Hepatocyte (in vitro differentiated cells): Measurements from ENCODE around the gene MET. TPM values are rescaled to one million over a fixed set of nuclear protein-coding genes. Genes with fewer than 3 reads are reported as not detected.

Experiments used
- DNase-seq: peaks from one replicate; pipeline ENCODE4 v3.0.0-alpha.2; 2016; ENCODE audit warnings: low spot score
- H2AFZ ChIP-seq: fragments of 200-600 bp; sonication (generic); 2 replicates; pipeline ENCODE4 v1.6.0; 2016; ENCODE audit warnings: antibody characterized with exemption, mild to moderate bottlenecking
- H3K27ac ChIP-seq: fragments of 200-600 bp; sonication (generic); 2 replicates; pipeline ENCODE4 v1.5.1; 2016; ENCODE audit warnings: mild to moderate bottlenecking
- H3K27me3 ChIP-seq: fragments of 200-600 bp; sonication (generic); 2 replicates; pipeline ENCODE4 v1.6.1; 2016
- H3K36me3 ChIP-seq: fragments of 200-600 bp; sonication (generic); replicated peaks from 2 replicates; pipeline ENCODE4 v1.5.1; 2016; ENCODE audit warnings: low read depth; ENCODE audit not compliant: insufficient read depth
- H3K4me1 ChIP-seq: fragments of 200-600 bp; sonication (generic); 2 replicates; pipeline ENCODE4 v1.5.1; 2016; ENCODE audit warnings: mild to moderate bottlenecking, moderate library complexity; ENCODE audit not compliant: insufficient read depth
- H3K4me2 ChIP-seq: fragments of 200-600 bp; sonication (generic); 2 replicates; pipeline ENCODE4 v1.6.0; 2016
- H3K4me3 ChIP-seq: fragments of 200-600 bp; sonication (generic); 2 replicates; pipeline ENCODE4 v1.5.1; 2016; ENCODE audit warnings: mild to moderate bottlenecking
- H3K79me2 ChIP-seq: fragments of 200-600 bp; sonication (generic); 2 replicates; pipeline ENCODE4 v1.6.0; 2017; ENCODE audit warnings: mild to moderate bottlenecking
- H3K9me2 ChIP-seq: fragments of 200-600 bp; sonication (generic); replicated peaks from 2 replicates; pipeline ENCODE4 v1.6.0; 2017; ENCODE audit warnings: mild to moderate bottlenecking; ENCODE audit not compliant: insufficient read depth
- H3K9me3 ChIP-seq: fragments of 200-600 bp; sonication (generic); 2 replicates; pipeline ENCODE4 v1.5.1; 2016; ENCODE audit warnings: low read depth, mild to moderate bottlenecking
- H4K20me1 ChIP-seq: fragments of 200-600 bp; sonication (generic); 2 replicates; pipeline ENCODE4 v1.6.0; 2016; ENCODE audit warnings: mild to moderate bottlenecking; ENCODE audit not compliant: insufficient read depth, poor library complexity, severe bottlenecking
- CTCF ChIP-seq: fragments of 200-600 bp; sonication (generic); IDR thresholded peaks from 2 replicates; pipeline ENCODE4 v1.5.1; 2016; ENCODE audit warnings: antibody characterized with exemption, mild to moderate bottlenecking; ENCODE audit not compliant: poor library complexity
- EZH2 ChIP-seq: fragments of 200-600 bp; sonication (generic); IDR thresholded peaks from 2 replicates; pipeline ENCODE4 v1.6.1; 2016; ENCODE audit warnings: antibody characterized with exemption, mild to moderate bottlenecking, borderline replicate concordance
- EZH2phosphoT487 ChIP-seq: fragments of 200-600 bp; sonication (generic); IDR thresholded peaks from one replicate; pipeline ENCODE4 v1.6.1; 2018; ENCODE audit warnings: antibody characterized with exemption, mild to moderate bottlenecking, low read depth, moderate library complexity; ENCODE audit not compliant: unreplicated experiment, severe bottlenecking
- WGBS: methylation state at CpG from one replicate; pipeline ENCODE4 v1.1.6; 2016; ENCODE audit warnings: low lambda C conversion rate; ENCODE audit errors: missing lambda C conversion rate; 5-methylcytosine and 5-hydroxymethylcytosine counted together
- polyA plus RNA-seq: library from polyadenylated mRNA; unstranded; fragments of >200 nt; fragmentation: Nextera tagmentation; extraction: Ambion mirVana; gene quantifications from 2 replicates; pipeline ENCODE4 v1.2.1, GENCODE V29; 2016
- total RNA-seq: library from RNA; depleted of rRNA; stranded (reverse); fragments of >200 nt; gene quantifications from 2 replicates; pipeline ENCODE4 v1.2.3, GENCODE V29; 2014

Gene MET
- total and polyA plus RNA-seq, 2 experiments from 2014 or later, result 12.7 to 35.7 TPM

- Histone ChIP-seq H3K79me2 (peaks cover 46% of the 10 kb centered on the region), H2AFZ (no peak overlapping the region), H3K27ac (no peak overlapping the region)
Measured at GRCh38 chr7:116683786-116684185, 11.8 kb downstream of the MET start.

GRCh38 chr7:116686033-116686432 is 14.0 kb downstream of the MET start:
- H2AFZ ChIP-seq, result no peak overlapping the region
- H3K9me2 ChIP-seq, result no peaks in the 10 kb centered on the region
- H3K9me3 ChIP-seq, result no peaks in the 10 kb centered on the region
- WGBS, result 73% methylated on average over 3 of the region's 3 CpGs
- H3K79me2 ChIP-seq, result peaks cover 40% of the 10 kb centered on the region
- no peaks in the 10 kb centered on the region for H3K4me1 ChIP-seq
- no peak for DNase-seq
- TF ChIP-seq CTCF (no peak), EZH2phosphoT487 (no peak), EZH2 (no peak)
- H3K27me3 ChIP-seq, result no peaks in the 10 kb centered on the region
- no peaks in the 10 kb centered on the region for H4K20me1 ChIP-seq
- no peak overlapping the region for H3K27ac ChIP-seq
- no peak overlapping the region for H3K4me2 ChIP-seq
- no peaks in the 10 kb centered on the region for H3K36me3 ChIP-seq
- no peak overlapping the region for H3K4me3 ChIP-seq

More at GRCh38 chr7:116683786-116684185, 11.8 kb downstream of the MET start:
- Histone ChIP-seq H3K4me1 (no peaks in the 10 kb centered on the region), H4K20me1 (no peaks in the 10 kb centered on the region), H3K9me2 (no peaks in the 10 kb centered on the region), H3K36me3 (no peaks in the 10 kb centered on the region), H3K4me2 (no peak overlapping the region), H3K4me3 (no peak overlapping the region), H3K9me3 (no peaks in the 10 kb centered on the region), H3K27me3 (no peaks in the 10 kb centered on the region)
- 94% methylated on average over 4 of the region's 4 CpGs for WGBS
- no peak for DNase-seq
- TF ChIP-seq CTCF, result no peak
- TF ChIP-seq EZH2phosphoT487, result no peak
- TF ChIP-seq EZH2, result no peak

GRCh38 chr7:116686812-116687419 is 14.9 kb downstream of the MET start:
- H4K20me1 ChIP-seq, result no peaks in the 10 kb centered on the region
- TF ChIP-seq EZH2phosphoT487, result no peak
- no peak for TF ChIP-seq EZH2
- TF ChIP-seq CTCF, result no peak
- H3K27ac ChIP-seq, result no peak overlapping the region
- H3K9me2 ChIP-seq, result no peaks in the 10 kb centered on the region
- no peaks in the 10 kb centered on the region for H3K36me3 ChIP-seq
- H3K4me1 ChIP-seq, result no peaks in the 10 kb centered on the region
- 82% methylated on average over 7 of the region's 7 CpGs for WGBS
- DNase-seq, result no peak
- no peak overlapping the region for H3K4me3 ChIP-seq
- no peaks in the 10 kb centered on the region for H3K9me3 ChIP-seq
- H3K27me3 ChIP-seq, result no peaks in the 10 kb centered on the region
- H3K4me2 ChIP-seq, result no peak overlapping the region
- no peak overlapping the region for H2AFZ ChIP-seq
- H3K79me2 ChIP-seq, result peaks cover 32% of the 10 kb centered on the region
